ENCODE results near the gene ARHGEF16.

Gene ARHGEF16

GRCh38 chr1:3469104-3469848 lies 14.8 kb downstream of the ARHGEF16 start:
- no peak for DNase-seq

- no peak for DNase-seq
Observed at GRCh38 chr1:3469849-3470649, 15.6 kb downstream of the ARHGEF16 start.

GRCh38 chr1:3470650-3471355 lies 16.3 kb downstream of the ARHGEF16 start:
- peak; percentile 27 for DNase-seq

DNA sequence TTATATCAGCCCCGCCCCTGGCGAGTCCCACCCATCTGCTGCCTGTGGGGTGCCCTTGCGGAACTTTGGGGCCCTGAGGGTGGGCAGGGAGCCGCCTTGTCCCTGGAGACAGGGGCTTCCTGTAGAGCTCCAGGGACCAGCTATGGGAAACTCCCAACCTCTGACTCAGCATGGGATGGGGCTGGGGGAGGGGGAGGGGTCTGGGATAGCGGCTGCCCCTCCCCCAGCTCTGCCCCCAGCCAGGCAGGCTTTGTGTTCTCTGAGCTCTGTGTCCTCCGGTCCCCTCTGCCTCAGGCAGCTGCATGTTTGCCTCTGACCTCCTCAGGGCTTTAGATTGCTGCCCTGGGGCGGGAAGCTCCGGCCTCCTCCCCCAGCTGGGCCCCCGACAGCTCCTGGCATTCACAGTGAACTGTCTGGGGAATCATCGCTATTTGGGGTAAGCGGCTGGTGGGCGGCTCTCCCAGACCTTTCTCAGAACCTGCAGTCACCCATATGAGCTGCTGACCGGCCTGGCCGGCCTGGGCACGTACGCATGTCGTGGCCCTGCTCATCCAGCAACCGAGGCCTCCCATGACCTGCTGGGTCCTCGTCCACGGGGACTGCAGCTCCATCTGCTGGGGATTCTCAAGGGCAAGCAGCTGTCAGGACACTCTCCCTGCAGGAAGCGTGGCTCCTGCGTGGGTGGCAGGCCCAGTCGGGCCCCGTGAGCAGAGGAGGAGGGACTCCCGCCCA lies 17.1 kb downstream of the ARHGEF16 start:
- DNase-seq = no peak

GRCh38 chr1:3472088-3472850 lies 17.8 kb downstream of the ARHGEF16 start:
- DNase-seq = no peak

DNA sequence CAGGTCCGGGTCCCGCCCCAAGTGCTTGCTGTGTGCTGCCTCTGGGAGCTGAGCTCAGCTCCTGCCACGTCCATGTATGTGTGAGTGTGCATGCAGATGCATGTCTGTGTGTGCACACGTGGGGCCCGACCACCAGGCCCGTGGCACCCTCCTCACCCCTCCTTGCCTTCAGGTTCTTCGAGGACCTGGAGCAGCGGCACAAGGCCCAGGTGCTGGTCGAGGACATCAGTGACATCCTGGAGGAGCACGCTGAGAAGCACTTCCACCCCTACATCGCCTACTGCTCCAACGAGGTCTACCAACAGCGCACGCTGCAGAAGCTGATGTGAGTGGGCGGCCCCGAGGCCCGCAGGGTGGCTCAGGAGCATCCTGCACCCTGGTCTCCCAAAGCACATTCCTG lies 18.4 kb downstream of the ARHGEF16 start:
- no peak for DNase-seq

DNA sequence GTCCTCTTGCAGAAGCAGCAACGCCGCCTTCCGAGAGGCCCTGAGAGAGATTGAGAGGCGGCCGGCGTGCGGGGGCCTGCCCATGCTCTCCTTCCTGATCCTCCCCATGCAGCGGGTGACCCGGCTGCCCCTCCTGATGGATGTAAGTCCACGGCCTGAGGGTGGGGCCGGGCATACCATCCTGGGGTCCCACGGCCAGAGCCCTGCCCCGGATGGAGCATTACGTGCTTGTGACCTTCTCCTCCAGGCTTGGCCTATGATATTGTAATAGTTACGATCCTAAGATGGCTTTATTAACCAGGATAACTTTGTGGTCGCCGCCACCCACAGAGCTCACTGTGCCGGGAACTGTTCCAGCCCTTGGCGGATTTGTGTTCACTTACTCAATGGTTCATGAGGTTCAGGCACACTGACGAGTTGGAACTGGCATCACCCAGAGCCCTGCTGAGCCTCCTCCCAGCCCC lies 18.9 kb downstream of the ARHGEF16 start:
- DNase-seq = no peak

DNA sequence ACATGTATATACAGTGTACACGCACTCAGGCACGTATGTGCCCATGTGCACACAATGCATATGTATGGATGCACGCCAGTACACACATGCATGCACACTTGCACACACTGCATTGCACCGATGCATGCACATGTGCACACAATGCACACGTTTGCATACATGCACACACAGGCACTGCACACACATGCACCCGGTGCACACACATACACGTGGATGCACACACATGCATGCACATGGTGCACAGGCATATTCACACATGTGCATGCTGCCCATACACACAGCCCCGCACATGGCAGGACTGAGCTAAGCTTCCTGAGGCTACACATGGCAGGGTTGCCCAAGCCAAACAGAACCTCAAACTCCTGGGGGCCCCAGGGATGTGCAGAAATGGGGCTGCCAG lies 19.6 kb downstream of the ARHGEF16 start:
- no peak for DNase-seq

- no peak for DNase-seq
Observed at GRCh38 chr1:3474421-3474820, 20.0 kb downstream of the ARHGEF16 start.

DNA sequence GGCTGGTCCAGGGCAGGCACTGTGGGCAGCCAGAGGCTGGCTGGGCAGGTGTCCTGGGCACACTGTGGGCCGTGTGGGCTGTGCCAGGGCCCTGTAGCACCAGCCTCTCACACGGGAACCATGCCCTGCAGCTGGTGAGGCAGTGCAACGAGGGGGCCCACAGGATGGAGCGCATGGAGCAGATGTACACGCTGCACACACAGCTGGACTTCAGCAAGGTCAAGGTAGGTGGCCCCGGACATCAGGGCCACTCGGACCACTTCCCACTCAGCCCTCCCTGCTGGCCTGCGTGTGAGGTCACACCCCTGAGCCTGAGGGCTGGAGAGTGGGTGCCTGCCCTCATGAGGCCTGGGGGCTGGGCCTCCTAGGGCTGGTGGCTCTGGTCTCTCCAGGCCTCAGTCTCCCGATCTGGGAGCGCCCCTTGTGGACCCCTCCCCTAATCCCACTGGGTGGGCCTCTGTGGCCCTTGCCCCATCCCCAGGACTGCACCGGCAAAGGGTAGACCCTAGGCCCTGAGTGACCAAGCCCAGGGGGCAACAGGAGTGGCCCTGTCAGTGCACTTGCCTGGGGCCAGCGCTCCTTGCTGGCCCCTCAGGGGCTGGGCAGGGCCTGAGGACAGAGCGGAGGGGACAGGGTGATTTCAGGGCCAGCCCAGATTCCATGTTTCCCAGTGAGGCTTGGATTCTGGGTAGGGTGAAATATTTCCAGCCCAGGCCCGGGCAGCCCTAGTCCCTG lies 21.5 kb downstream of the ARHGEF16 start:
- no peak for DNase-seq

GRCh38 chr1:3476666-3477065 lies 22.2 kb downstream of the ARHGEF16 start:
- no peak for DNase-seq

- no peak for DNase-seq
Observed at GRCh38 chr1:3477241-3477995, 23.0 kb downstream of the ARHGEF16 start.

DNA sequence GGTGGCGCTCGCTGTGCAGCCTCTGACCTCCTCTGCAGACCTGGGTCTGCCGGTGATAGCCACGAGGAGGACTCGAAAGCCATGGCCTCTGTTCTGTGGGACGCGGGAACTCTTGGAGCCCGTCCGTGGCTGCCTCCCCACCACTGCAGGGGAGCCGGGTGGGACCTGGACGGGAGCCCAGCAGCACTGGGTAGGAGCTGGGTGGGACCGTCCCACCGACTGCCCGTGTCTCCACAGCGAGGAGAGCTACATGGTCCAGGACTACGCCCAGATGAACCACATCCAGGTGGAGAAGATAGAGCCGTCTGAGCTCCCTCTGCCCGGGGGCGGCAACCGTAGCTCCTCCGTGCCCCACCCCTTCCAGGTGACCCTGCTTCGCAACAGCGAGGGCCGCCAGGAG lies 23.7 kb downstream of the ARHGEF16 start:
- no peak for DNase-seq

DNA sequence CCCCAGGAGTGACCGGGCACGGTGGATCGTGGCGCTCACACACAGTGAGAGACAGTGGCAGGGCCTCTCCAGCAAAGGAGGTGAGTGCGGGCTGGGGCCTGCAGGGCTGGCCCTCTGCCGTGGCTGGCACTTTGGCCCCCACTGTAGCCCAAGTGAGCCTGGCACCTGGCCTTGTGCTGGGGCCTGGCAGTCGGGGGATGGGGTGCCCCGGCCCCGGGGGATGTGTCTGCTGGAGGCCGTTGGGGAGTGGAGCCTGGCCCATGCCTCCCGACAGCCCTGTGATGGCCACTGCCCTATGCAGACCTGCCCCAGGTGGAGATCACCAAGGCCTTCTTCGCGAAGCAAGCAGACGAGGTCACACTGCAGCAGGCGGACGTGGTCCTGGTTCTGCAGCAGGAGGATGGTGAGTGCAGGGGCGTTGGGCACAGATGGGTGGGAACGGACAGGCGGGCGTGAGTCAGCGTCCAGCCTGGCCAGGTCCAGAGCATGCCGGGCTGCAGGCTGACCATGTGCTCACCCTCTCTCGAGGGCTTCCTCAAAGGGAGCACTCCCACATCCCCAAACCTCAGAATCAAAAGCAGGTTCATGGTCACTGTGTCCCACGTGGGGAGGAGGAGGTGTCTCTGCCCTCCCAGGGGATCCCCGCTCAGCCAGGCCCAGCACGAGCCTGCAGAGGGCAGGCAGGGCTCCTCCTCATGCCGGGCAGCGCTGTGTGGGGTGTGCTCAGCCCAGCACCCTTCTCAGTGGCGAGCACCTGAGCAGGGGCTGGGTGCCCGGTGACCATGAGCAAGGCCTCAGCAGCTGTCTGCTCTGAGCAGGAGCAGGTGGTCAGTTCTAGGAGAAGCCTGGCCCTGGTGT lies 25.3 kb downstream of the ARHGEF16 start:
- DNase-seq = no peak

DNA sequence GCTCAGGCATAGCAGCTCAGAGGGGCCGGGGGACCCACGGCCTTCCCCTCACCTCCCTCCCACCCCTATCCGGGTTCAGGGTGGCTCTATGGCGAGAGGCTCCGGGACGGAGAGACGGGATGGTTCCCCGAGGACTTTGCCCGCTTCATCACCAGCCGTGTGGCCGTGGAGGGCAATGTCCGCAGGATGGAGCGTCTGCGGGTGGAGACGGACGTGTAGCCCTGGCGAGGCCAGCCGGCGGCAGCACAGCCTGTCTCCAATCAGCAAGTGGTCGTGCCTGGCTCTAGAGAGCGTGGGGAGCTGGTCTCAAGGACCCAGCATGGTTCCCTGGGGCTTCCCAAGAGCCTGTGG lies 25.9 kb downstream of the ARHGEF16 start:
- no peak for DNase-seq

DNA sequence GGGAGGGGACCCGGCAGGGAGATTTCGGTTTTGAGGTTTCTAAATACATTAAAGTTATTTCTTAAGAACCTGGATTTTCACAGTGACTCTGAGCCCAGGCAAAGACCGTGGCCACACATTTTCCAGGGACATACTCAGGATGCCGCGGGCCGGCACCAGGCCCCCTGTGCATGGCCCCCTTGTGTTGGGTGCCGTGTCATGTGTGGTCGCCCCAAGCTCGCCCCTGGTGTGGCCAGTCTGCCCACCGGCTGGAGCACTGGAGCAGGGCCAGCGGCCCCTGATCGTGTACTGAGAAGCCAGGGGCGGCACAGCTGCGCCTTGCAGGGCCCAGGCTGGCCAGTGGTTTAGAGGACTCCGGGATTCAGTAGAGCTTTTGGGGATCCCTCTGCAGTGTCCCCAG lies 26.6 kb downstream of the ARHGEF16 start:
- DNase-seq = no peak

- no peak for DNase-seq
Observed at GRCh38 chr1:3481836-3482375, 27.4 kb downstream of the ARHGEF16 start.

DNA sequence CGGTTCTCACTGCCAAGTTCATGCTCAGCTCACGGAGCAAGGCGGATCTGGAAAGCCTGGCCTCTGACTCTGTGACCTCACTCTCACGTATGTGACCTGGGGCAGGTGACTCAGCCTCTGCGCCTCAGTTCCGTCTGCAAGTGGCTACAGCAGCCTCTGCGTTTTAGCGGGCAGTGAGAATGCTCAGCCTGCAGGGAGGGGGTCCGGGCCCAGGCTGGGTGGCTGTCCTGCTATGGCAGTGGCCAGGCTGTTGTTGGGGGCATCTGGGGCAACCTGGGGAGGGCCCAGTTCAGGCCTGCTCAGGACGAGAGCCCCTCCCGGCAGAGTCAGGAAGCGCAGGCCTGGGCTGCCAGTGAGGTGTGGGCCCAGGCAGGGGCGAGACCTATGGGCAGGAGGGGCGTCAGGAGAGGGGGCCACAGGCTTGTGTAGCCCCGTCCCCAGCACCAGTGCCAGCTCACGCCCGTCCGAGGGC lies 27.9 kb downstream of the ARHGEF16 start:
- DNase-seq = peak; percentile 43

DNA sequence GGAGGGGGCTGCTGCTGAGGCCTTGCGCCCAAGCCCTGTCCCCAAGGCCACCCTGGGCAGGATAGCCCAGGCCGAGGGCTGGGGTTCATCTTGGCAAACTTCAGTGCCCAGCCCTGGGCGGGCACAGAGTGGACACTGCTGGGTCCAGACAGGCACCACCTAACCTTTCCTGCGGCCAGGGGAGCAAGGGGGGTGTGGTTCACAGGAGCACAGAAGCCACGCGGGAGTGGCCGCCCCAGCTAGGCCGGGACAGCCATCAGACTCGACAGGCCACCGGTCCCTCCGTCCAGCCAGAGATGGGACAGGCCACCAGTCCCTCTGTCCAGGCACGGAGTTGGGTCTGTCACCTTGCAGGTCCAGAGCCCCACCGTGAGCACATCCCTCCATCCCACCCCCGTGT lies 28.9 kb downstream of the ARHGEF16 start:
- DNase-seq = no peak

Data from hematopoietic multipotent progenitor cell treated with erythropoietin and hydrocortisone succinate and interleukin-3 and kit ligand, for 6 days (in vitro differentiated cells).